HG02571 (cell line): ENCODE measurements around the gene SPATA4.

Experiments used
- ATAC-seq: cut with Tn5 transposase; IDR thresholded peaks from one replicate; pipeline ENCODE4 v1.9.1; 2021; ENCODE audit warnings: mild to moderate bottlenecking, moderate library complexity; ENCODE audit not compliant: unreplicated experiment

The SPATA4 gene

DNA sequence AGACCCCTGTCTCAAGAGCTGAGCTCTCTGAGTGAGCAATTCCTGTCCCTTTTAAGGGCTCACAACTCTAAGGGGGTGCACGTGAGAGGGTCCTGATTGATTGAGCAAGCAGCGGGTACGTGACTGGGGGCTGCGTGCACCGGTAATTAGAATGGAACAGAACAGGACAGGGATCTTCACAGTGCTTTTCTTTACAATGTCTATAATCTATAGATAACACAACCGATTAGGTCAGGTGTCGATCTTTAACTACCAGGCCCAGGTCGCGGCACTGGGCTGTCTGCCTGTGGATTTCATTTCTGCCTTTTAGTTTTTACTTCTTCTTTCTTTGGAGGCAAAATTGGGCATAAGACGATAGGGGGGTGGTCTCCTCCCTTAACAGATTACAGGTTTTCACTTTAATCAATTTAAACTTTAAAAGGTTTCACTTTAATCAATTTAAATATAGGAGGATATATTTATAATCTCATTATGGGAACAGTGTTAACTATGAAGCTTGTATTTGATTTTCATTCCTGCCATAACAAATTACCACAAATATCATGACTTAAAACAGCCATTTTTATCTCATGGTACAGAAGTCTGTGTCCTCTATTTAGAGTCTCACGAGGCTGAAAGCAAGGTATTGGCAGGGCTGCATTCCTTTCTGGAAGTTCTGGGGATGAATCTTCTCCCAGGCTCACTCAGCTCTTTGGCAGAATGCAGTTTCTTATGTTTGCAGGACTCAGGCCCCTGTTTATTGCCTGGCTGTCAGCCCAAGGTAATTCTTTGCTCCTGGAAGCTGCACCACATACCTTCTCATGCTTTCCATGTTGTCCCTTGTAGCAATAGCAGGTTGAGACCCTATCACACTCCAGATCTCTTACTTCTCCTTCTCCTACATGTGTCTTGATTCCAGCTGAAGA is 5.2 kb downstream of the SPATA4 start:
- ATAC-seq, result no peak

DNA sequence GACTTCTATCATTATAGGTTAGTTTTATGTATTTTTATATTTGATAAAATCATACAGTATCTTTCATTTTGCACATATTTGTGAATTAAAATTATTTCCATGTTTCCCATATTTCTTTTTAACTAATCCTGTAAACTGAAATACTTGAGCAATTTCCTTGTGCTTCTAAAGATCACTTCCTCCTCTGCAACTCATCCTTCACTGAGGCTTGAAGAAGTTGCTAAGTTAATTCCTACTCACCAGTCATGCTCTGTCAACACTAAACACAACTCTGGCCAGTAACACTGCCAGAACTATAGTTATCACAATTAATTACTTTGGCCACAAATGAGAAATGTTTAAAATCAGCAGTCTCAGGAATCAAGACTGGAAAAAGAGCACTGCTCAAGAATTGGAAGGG is 6.7 kb downstream of the SPATA4 start:
- no peak for ATAC-seq

DNA sequence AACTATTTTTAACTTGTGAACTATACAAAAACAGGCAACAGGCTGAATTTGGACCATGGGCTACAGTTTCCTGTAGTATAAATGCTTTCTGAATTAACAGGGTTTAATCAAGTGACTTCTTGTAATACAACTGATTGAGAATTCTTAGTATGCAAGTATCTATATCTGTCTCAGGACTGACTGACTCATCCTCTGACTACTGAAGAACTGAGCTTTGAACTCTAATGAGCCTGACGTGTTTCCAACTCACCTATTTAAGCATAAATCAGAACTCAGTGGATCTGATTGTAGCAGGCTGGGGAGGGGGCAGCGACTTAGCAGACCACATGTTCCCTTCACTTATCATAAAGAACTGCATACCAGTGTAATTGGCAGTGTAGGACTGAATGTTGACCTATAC is 7.8 kb downstream of the SPATA4 start:
- no peak for ATAC-seq

DNA sequence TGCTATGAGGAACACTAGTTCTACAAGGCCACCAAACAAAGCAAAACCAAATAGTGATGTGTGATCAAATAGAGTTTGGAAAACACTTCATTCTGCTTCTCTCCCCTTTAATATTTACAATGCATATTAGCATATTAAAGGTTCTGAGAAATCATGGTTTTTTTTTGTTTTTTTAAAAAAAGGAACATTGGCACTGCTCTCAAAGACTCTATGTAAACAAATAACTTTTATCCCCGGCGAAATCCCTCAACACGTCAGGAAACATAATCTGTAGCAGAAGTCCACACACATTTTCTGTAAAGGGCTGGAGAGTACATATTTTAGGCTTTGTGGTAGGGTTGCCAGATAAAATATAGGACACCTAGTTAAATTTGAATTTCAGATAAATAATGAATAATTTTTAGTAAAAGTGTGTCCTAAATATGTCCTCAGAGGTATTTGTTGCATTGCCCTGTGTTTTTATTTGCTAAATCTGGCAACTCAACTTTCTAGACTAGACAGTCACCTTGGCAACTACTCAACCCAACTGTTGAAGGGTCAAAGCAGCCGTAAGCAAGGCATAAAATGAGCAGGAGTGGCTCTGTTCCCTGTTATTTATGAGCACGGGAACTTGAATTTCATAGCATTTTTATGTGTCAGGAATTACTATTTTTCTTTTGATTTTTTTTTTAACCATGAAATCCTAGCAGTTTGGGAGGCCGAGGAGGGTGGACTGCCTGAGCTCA is 8.6 kb downstream of the SPATA4 start:
- no peak for ATAC-seq

DNA sequence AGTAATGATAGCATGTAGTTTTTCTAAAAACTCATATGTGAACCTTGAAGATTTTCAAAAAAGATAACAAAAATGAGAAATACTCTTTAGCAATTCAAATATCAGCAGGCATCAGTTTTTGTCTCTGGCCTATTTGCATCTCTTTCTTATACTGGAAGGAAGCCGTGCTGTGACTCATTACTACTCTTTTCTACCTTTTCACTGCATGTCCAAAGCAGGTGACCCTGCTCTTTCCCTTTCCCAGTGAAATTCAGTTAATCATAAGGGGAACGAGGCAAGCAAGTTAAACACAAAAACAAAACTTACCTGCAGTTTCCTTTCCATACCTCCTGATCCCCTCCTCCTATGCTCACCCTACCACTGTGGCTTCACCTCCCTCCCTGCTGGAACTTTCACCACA is 9.3 kb downstream of the SPATA4 start:
- no peak for ATAC-seq

DNA sequence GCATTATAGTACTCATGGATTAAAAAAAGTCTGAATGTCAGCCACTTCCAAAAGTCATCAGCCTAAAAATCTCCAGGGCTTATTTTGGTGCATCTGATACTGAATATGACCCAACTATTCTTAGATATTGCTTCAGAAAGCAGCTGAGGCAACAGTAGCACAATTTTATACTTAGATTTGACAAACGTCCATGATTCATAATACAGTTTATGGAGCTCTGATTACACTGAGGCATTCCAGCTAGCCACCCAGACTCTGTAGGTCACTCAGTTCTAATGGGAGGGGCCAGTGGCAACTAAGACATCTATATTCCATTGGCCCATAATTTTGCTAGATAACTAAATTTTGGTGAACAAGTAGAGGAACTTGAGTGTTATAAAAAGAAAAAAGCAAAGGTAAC is 10.3 kb downstream of the SPATA4 start:
- no peak for ATAC-seq

DNA sequence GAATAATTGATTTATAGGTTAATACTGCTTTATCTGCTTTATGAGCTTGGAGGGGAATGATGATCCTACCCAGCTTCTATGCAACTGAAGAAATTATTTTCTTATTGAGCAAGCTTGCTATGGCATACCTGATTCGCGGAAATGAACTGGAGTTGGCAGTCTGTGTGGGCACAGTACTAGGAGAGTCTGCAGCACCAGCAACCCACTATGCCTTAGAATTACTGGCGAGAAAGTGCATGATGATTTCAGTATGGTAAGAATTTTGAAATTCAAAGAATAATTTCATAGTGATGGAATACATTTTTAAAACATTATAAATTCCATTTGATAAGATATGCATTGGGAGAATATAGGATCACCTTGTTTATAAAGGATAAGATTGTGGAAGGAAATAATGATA is 32.3 kb downstream of the SPATA4 start:
- ATAC-seq, result no peak

DNA sequence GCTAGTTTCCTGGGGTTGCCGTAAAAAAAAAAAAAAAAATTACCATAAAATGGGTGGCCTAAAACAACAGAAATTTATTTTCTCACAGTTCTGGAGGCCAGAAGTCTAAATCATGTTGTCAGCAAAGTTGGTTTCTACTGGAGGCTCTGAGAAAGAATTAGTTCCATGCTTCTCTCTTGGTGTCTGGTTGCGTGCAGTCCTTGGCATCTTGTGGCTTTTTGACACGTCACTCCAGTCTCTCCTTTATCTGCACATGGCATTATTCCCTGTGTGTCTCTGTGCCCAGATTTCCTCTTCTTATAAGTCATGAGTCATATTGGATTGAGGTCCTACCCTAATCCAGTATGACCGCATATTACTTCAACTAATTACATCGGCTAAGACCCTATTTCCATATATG is 38.7 kb downstream of the SPATA4 start:
- ATAC-seq, result no peak

DNA sequence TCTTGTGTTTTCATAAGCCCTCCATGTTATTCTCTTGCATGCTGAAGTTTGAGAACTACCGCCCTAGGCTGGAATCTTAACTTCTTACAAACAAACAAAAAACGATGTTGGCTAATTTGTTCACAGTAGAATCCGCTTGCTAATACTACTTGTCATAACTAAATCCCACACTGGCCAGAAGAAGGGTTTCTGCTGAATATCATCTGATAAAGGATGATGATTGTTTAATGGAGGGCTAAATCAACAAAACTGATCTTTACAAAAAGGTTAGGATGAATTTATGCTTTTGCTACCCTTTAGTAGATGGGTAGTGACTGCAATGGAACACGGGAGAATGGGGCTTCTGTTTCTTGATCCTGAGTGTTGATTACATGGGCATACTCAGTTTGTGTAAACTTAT is 42.3 kb downstream of the SPATA4 start:
- no peak for ATAC-seq

DNA sequence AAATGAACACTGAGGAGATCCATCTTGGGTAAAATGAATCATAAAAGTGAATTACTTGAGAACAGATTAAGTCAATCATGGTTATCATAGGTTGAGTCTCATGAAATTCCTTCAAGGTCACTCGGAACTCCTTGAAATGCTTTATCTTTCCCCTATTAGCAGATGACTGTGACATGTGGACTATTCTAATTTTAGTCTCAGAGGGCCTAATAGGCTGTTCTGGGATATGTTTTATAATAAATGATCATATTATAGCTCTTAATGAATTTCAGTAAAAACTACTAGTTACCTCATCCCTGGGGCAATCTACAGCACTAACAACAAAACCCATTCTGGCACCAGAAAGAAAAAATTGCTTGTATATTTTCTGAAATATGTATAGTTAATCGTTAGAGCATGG is 44.7 kb downstream of the SPATA4 start:
- ATAC-seq, result no peak

DNA sequence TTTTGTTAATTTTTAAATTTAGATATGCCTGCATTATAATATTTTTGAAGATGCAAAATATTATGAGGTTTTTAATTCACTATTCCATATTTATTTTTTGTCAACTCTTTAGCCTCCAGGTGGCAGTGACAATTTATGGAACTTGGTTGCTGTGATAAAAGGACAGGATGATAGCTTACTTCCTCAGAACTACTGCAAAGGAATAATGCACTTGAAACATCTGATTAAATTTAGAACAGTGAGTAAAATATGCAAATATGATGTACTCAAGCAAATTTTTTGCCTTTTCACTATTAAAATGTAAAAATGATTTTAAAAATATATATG is 45.1 kb downstream of the SPATA4 start:
- no peak for ATAC-seq

DNA sequence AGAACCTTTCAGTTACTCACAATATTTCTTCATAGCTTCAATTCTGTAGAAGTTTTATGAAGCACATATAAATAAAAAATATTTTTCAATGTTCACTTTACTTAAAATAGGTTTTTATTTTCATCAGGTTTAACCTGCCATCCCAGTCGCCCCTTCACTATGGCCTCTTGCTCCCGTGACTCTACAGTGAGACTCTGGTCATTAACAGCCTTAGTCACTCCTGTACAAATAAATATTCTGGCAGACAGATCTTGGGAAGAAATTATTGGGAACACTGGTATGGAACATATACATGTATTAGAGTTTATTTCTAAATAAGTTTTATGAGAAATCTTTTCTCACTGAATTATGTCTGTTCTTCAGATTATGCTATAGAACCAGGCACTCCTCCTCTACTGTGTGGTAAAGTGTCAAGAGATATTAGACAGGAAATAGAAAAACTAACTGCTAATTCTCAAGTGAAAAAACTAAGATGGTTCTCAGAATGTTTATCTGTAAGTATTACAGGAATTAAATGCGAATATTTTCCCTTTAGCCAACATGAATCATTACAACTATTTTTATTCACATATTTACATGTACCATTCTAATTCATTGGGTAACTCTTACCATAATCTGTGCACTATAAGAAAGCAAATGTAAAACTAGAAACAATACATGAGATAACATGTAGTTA is 45.6 kb downstream of the SPATA4 start:
- ATAC-seq, result no peak

DNA sequence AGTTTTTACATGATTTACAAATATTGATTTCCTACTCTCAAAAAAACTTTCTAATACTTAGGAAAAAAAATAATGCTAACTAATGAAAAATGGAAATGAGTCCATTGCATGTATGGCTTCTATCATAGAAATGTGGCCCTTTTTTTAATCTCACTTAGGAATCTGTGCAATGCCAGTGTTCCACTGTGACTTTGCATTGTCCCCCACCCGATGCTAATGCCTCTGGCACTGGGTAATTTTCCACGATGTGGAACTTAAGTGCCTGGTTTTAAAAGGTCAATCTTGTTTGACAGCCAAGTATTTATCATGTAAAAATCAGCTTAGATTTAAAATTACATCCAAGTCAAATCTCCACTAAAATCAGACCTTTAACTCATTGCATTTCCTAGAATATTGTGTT is 53.1 kb downstream of the SPATA4 start:
- ATAC-seq, result no peak

DNA sequence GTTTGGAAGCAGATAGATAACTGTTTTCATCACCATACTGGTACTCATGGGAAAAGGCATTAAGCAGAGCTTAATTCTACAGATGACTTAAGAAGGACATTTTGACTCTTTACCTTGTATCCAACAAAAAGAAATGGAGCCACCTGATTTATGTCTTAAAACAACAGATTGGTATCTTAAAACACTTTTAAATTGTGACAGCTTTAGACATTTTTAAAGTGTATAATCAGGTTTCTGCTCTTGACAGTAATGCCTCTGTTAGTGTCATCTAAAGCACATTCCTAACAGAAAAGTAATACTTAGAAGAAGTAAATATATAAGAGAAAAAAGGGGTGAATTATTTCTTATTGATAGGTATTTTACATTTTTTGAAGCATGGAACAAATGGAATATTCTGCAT is 55.9 kb downstream of the SPATA4 start:
- ATAC-seq, result no peak

DNA sequence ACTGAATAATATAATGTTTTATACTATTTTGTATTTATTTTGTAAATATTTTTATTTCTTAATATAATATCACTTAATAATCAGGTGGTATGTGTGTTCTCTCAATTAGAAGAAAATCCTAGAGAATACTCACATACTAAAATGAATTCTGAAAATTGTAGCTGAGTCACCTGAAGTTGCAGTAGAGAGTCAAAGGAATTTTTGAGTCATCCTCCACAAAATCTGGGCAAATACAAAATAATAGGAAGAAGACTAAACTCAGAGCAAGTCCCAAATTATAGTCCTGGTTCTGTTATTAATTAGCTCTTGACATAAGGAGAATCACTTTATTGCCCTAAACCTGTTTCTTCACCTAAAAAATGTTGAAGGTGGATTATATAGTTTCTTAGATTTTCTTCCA is 57.8 kb downstream of the SPATA4 start:
- ATAC-seq, result no peak

DNA sequence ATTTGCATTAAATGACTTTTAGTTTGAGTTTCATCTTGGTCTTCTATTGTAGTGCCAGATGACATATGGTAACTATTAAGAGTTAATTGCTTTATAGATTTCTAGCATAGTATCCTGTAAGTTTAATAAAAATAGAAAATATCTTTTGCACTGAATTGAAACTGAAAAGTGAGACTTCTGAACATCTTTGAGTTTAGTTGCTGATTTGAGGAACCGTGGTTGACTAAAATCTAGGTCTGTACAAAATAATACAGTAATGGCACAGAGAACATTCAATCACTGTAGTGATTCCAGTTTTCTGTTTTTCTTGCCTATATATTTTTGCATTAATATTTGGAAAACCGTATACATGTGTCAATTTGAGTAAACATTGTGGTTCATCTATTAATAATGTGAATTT is 60.7 kb downstream of the SPATA4 start:
- ATAC-seq, result no peak
